Measurements from ENCODE around the gene MRPL55. TPM values are rescaled to one million over a fixed set of nuclear protein-coding genes. Genes with fewer than 3 reads are reported as not detected.

MRPL55 gene
- total and polyA plus RNA-seq, 2 of the 13 experiments (the other 11 are each of a cell fraction or from before 2014, with no cell fraction given): 58.6 to 92.9 TPM

DNA sequence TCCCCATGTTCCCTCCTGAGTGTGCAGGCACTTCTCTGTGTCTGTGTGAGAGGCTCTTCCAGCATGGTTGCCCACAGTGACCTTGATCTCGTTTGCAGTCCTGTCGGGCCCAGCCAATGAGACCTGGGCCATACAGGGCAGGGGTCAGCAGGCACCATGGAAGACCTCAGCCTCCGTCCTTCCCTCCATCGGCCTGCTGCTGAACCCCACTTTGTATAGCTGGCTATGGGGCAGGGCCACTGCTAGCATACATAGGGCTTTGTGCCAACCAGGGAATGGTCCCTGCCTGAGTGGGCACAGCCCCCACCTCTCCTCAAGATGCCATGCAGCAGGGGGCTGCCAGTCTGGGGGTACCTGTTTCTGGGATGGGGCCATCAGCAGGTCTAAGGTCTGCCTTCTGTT lies 9.8 kb downstream of the MRPL55 start:
- Histone ChIP-seq H4K20me1 (ENCODE audit: insufficient read depth, low read length) (peaks cover 63% of the 10 kb centered on the region), H3K4me2 (ENCODE audit: low read depth, low read length) (no peak overlapping the region), H3K79me2 (ENCODE audit: insufficient read depth, low read length) (peaks cover 53% of the 10 kb centered on the region), H3K4me3 (replicated peaks in 1 of 3; ENCODE audit: insufficient read depth in 1 of 3, low read depth in 2 of 3, low read length in 3 of 3) (no peak overlapping the region), H2AFZ (ENCODE audit: low read length) (no peak overlapping the region), H3K36me3 (replicated peaks in 1 of 2; ENCODE audit: control insufficient read depth in 1 of 2, insufficient read depth in 2 of 2, low read length in 2 of 2) (peaks cover 15 to 41% of the 10 kb centered on the region in 2 experiments; a peak in 4 of 5 replicates), H3K9me3 (ENCODE audit: low read length) (peaks cover 5% of the 10 kb centered on the region), H3K27me3 (ENCODE audit: control insufficient read depth in 1 of 2, insufficient read depth in 2 of 2, low read length in 2 of 2) (no peaks in the 10 kb centered on the region; a peak in 1 of 5 replicates), H3K27ac (ENCODE audit: extremely low read length, insufficient read depth, low read length) (peak overlapping the region; percentile 17), H3K9ac (ENCODE audit: insufficient read depth, low read depth, low read length) (no peak overlapping the region), H3K4me1 (ENCODE audit: insufficient read depth, low read length) (peaks cover 26% of the 10 kb centered on the region)
- ATAC-seq (no peak), FAIRE-seq (no peak), DNase-seq (ENCODE audit: low spot score) (no peak)
- CTCF ChIA-PET (ENCODE audit: low intra/inter-chr PET ratio, low total read pairs): no interaction called here
- no TSS peak for BruUV-seq (replicated peaks)
- intact Hi-C loops (cut with micrococcal nuclease; ENCODE audit: unreplicated experiment): no loop called here
- POLR2A ChIA-PET: interaction anchor here (1.2 to 2.4 kb wide), 3 partner anchors 13 to 17 kb away, joined by 3 to 10 read pairs (median 5); partner anchors contain the start of gene ARF1
- 59% methylated on average over 4 of the region's 4 CpGs for WGBS (ENCODE audit: low lambda C conversion rate)
- in situ Hi-C loops (cut with HindIII; ENCODE audit: extremely low pct_ligation_motif_present, low pct_unique_long_range_greater_than_20kb): no loop called here
- TF ChIP-seq KAT8 (CRISPR knock-in tag; IDR thresholded peaks at IDR 0.05): no peak
- no peak for TF ChIP-seq ISX (CRISPR knock-in tag; conservative IDR thresholded peaks at IDR 0.05)
- TF ChIP-seq, protein P1, sequence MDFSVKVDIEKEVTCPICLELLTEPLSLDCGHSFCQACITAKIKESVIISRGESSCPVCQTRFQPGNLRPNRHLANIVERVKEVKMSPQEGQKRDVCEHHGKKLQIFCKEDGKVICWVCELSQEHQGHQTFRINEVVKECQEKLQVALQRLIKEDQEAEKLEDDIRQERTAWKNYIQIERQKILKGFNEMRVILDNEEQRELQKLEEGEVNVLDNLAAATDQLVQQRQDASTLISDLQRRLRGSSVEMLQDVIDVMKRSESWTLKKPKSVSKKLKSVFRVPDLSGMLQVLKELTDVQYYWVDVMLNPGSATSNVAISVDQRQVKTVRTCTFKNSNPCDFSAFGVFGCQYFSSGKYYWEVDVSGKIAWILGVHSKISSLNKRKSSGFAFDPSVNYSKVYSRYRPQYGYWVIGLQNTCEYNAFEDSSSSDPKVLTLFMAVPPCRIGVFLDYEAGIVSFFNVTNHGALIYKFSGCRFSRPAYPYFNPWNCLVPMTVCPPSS (IDR thresholded peaks at IDR 0.05): no peak
- TF ChIP-seq, protein P2, sequence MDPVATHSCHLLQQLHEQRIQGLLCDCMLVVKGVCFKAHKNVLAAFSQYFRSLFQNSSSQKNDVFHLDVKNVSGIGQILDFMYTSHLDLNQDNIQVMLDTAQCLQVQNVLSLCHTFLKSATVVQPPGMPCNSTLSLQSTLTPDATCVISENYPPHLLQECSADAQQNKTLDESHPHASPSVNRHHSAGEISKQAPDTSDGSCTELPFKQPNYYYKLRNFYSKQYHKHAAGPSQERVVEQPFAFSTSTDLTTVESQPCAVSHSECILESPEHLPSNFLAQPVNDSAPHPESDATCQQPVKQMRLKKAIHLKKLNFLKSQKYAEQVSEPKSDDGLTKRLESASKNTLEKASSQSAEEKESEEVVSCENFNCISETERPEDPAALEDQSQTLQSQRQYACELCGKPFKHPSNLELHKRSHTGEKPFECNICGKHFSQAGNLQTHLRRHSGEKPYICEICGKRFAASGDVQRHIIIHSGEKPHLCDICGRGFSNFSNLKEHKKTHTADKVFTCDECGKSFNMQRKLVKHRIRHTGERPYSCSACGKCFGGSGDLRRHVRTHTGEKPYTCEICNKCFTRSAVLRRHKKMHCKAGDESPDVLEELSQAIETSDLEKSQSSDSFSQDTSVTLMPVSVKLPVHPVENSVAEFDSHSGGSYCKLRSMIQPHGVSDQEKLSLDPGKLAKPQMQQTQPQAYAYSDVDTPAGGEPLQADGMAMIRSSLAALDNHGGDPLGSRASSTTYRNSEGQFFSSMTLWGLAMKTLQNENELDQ (CRISPR knock-in tag; IDR thresholded peaks at IDR 0.05; ENCODE audit: borderline replicate concordance): no peak
- TF ChIP-seq KAT2B (IDR thresholded peaks at IDR 0.05; ENCODE audit: borderline replicate concordance, low read depth, low read length): no peak
- TF ChIP-seq, protein P3, sequence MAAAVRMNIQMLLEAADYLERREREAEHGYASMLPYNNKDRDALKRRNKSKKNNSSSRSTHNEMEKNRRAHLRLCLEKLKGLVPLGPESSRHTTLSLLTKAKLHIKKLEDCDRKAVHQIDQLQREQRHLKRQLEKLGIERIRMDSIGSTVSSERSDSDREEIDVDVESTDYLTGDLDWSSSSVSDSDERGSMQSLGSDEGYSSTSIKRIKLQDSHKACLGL (CRISPR knock-in tag; IDR thresholded peaks at IDR 0.05): 0 out of 2 replicates have a peak, but pooled peaks have one; percentile 25
- no peak for TF ChIP-seq CREB1 (IDR thresholded peaks at IDR 0.05)
- TF ChIP-seq CREB1 (CRISPR knock-in tag; IDR thresholded peaks at IDR 0.05): no peak
- TF ChIP-seq NAIF1 (CRISPR knock-in tag; IDR thresholded peaks at IDR 0.05; ENCODE audit: borderline replicate concordance): no peak
- no peak for TF ChIP-seq GPN1 (CRISPR knock-in tag; IDR thresholded peaks at IDR 0.05; ENCODE audit: borderline replicate concordance)
- no peak for TF ChIP-seq ZNF776 (CRISPR knock-in tag; IDR thresholded peaks at IDR 0.05)
- TF ChIP-seq, protein P4, sequence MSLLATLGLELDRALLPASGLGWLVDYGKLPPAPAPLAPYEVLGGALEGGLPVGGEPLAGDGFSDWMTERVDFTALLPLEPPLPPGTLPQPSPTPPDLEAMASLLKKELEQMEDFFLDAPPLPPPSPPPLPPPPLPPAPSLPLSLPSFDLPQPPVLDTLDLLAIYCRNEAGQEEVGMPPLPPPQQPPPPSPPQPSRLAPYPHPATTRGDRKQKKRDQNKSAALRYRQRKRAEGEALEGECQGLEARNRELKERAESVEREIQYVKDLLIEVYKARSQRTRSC (CRISPR knock-in tag; IDR thresholded peaks at IDR 0.05; ENCODE audit: low read depth): no peak
- TF ChIP-seq REL (CRISPR knock-in tag; conservative IDR thresholded peaks at IDR 0.05): no peak
- 0 out of 2 replicates have a peak, but pooled peaks have one; percentile 52 for TF ChIP-seq CAMTA2 (CRISPR knock-in tag; IDR thresholded peaks at IDR 0.05; ENCODE audit: borderline replicate concordance)
- TF ChIP-seq, protein P5, sequence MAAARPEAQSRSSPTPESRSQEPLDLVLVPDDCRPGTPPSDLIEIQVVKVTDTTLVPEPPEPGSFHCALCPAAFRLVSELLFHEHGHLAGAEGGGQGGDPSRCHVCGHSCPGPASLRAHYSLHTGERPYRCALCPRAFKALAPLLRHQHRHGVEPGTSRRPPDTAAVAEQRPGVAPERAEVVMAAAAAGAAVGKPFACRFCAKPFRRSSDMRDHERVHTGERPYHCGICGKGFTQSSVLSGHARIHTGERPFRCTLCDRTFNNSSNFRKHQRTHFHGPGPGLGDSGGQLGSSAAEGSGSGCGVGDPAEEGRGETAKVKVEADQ (CRISPR knock-in tag; IDR thresholded peaks at IDR 0.05; ENCODE audit: borderline replicate concordance): no peak
- TF ChIP-seq PCBP2 (optimal IDR thresholded peaks at IDR 0.05; ENCODE audit: low read depth, low read length, poor library complexity, severe bottlenecking): no peak
- no peak for TF ChIP-seq BRCA1 (CRISPR knock-in tag; IDR thresholded peaks at IDR 0.05)
- TF ChIP-seq, protein P6, sequence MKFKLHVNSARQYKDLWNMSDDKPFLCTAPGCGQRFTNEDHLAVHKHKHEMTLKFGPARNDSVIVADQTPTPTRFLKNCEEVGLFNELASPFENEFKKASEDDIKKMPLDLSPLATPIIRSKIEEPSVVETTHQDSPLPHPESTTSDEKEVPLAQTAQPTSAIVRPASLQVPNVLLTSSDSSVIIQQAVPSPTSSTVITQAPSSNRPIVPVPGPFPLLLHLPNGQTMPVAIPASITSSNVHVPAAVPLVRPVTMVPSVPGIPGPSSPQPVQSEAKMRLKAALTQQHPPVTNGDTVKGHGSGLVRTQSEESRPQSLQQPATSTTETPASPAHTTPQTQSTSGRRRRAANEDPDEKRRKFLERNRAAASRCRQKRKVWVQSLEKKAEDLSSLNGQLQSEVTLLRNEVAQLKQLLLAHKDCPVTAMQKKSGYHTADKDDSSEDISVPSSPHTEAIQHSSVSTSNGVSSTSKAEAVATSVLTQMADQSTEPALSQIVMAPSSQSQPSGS (CRISPR knock-in tag; IDR thresholded peaks at IDR 0.05): no peak
- no peak for TF ChIP-seq ZSCAN21 (CRISPR knock-in tag; IDR thresholded peaks at IDR 0.05; ENCODE audit: borderline replicate concordance)

All from HepG2 (cell line).